Neural cell (in vitro differentiated cells): ENCODE results near the gene CCDC12. TPM values are rescaled to one million over a fixed set of nuclear protein-coding genes. Genes with fewer than 3 reads are reported as not detected.

Experiments used
- H2AFZ ChIP-seq: fragments of 200-600, 300-800 bp; sonication (generic), shearing (Covaris generic); 2 replicates; pipeline ENCODE4 v1.6.0; 2014; ENCODE audit warnings: low read depth, mild to moderate bottlenecking, antibody characterized with exemption, low read length, moderate library complexity
- H3F3A ChIP-seq: fragments of 200-600 bp; shearing (Covaris generic); 2 replicates; pipeline ENCODE4 v1.6.1; 2016; ENCODE audit warnings: mild to moderate bottlenecking, moderate library complexity, mixed read lengths, antibody characterized with exemption, low read length; ENCODE audit not compliant: insufficient read depth, poor library complexity, severe bottlenecking
- H3K27ac ChIP-seq: fragments of 200-600, 300-800 bp; sonication (generic), shearing (Covaris generic); 2 replicates; pipeline ENCODE4 v1.5.1; 2014; ENCODE audit warnings: mild to moderate bottlenecking, low read length, moderate library complexity
- H3K27me3 ChIP-seq: fragments of 300-800, 200-600 bp; sonication (generic), shearing (Covaris generic); 2 replicates; pipeline ENCODE4 v1.6.0; 2014; ENCODE audit warnings: mild to moderate bottlenecking, low read depth, low read length, moderate library complexity; ENCODE audit not compliant: insufficient read depth
- H3K36me3 ChIP-seq: fragments of 300-800, 200-600 bp; sonication (generic), shearing (Covaris generic); 2 replicates; pipeline ENCODE4 v1.5.1; 2014; ENCODE audit warnings: mild to moderate bottlenecking, antibody characterized with exemption, low read length, moderate library complexity; ENCODE audit not compliant: insufficient read depth
- H3K4me2 ChIP-seq: fragments of 300-800, 200-600 bp; sonication (generic), shearing (Covaris generic); 2 replicates; pipeline ENCODE4 v1.6.0; 2014; ENCODE audit warnings: mild to moderate bottlenecking, low read length
- H3K4me3 ChIP-seq: fragments of 300-800, 200-600 bp; sonication (generic), shearing (Covaris generic); 2 replicates; pipeline ENCODE4 v1.5.1; 2014; ENCODE audit warnings: mild to moderate bottlenecking, low read length, moderate library complexity
- H3K79me2 ChIP-seq: fragments of 200-600 bp; shearing (Covaris generic); replicated peaks from 2 replicates; pipeline ENCODE4 v1.6.0; 2014; ENCODE audit warnings: mild to moderate bottlenecking, low read length, moderate library complexity; ENCODE audit not compliant: insufficient read depth
- H3K9ac ChIP-seq: fragments of 300-800, 200-600 bp; sonication (generic), shearing (Covaris generic); 2 replicates; pipeline ENCODE4 v1.6.1; 2016; ENCODE audit warnings: mild to moderate bottlenecking, low read length, mixed read lengths
- H3K9me2 ChIP-seq: fragments of 200-600 bp; shearing (Covaris generic); 2 replicates; pipeline ENCODE4 v1.6.1; 2016; ENCODE audit warnings: mild to moderate bottlenecking, low read length, mixed read lengths; ENCODE audit not compliant: insufficient read depth
- H3K9me3 ChIP-seq: fragments of 200-600, 300-800 bp; sonication (generic), shearing (Covaris generic); 2 replicates; pipeline ENCODE4 v1.6.1; 2016; ENCODE audit warnings: mild to moderate bottlenecking, mixed run types, low read length, moderate library complexity, mixed read lengths
- H4K20me1 ChIP-seq: fragments of 200-600 bp; shearing (Covaris generic); 2 replicates; pipeline ENCODE4 v1.6.1; 2016; ENCODE audit warnings: mild to moderate bottlenecking, mixed run types; ENCODE audit not compliant: insufficient read depth
- EP300 ChIP-seq: fragments of 450-650 bp; conservative IDR thresholded peaks from 2 replicates; pipeline ENCODE4 v1.6.1; 2014; ENCODE audit warnings: antibody characterized with exemption, mild to moderate bottlenecking, moderate library complexity; ENCODE audit not compliant: poor library complexity, severe bottlenecking
- EZH2 ChIP-seq: fragments of 200-600, 300-800 bp; shearing (Covaris generic), sonication (generic); IDR thresholded peaks from 2 replicates; pipeline ENCODE4 v1.6.1; 2014; ENCODE audit warnings: antibody characterized with exemption, low read length, borderline replicate concordance, mild to moderate bottlenecking; ENCODE audit not compliant: insufficient read depth, poor library complexity, severe bottlenecking
- MXI1 ChIP-seq: fragments of 450-650 bp; conservative IDR thresholded peaks from 2 replicates; pipeline ENCODE4 v1.6.1; 2014; ENCODE audit warnings: antibody characterized with exemption, mild to moderate bottlenecking; ENCODE audit not compliant: poor library complexity, severe bottlenecking
- POLR2AphosphoS5 ChIP-seq: IDR thresholded peaks from 2 replicates; pipeline ENCODE4 v1.6.1; 2012
- RAD21 ChIP-seq: fragments of 450-650 bp; conservative IDR thresholded peaks from 2 replicates; pipeline ENCODE4 v1.6.1; 2014; ENCODE audit warnings: antibody characterized with exemption, mild to moderate bottlenecking, moderate library complexity
- SMC3 ChIP-seq: fragments of 450-650 bp; conservative IDR thresholded peaks from 2 replicates; pipeline ENCODE4 v1.6.1; 2014; ENCODE audit warnings: antibody characterized with exemption, mild to moderate bottlenecking, moderate library complexity; ENCODE audit not compliant: poor library complexity
- TAF1 ChIP-seq: IDR thresholded peaks from 2 replicates; pipeline ENCODE4 v1.6.1; 2012; ENCODE audit warnings: low read depth
- polyA plus RNA-seq: library from polyadenylated mRNA; depleted of rRNA; stranded (reverse); fragments of >200 nt; gene quantifications from 2 replicates; pipeline ENCODE4 v1.2.3, GENCODE V29; 2014
- TF ChIP-seq, protein P1 (sequence below): fragments of 450-650 bp; IDR thresholded peaks from 2 replicates; pipeline ENCODE4 v1.5.1; 2014; ENCODE audit warnings: antibody characterized with exemption, mild to moderate bottlenecking, moderate library complexity; ENCODE audit not compliant: poor library complexity, severe bottlenecking
- TF ChIP-seq, protein P2 (sequence below): IDR thresholded peaks from 2 replicates; pipeline ENCODE4 v1.6.1; 2012; ENCODE audit warnings: borderline replicate concordance

Gene CCDC12
- polyA plus RNA-seq, 1 donor from 2014 or later: 46.4 TPM

DNA sequence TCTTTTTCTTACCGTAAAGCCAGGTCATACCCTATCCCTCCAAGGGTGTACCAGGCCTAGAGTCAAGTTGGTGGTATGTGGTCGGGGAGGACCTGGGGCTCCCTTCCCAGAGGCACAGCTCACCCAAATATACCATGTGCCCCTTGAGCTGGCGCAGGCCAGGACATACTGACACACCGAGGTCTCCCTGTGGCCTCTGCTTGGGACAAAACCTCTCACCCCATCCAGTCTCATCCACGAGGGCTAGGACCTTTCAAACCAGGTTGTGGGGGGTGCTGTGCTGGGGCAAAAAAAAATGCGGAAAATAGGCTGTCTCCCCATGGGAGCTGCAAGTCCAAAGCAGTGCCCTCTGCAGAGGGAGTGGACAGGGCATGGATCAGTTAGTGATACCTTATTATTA lies 76.2 kb downstream of the CCDC12 start:
- Histone ChIP-seq H3K36me3 (no peaks in the 10 kb centered on the region), H3K9me2 (no peaks in the 10 kb centered on the region), H3K79me2 (no peaks in the 10 kb centered on the region), H3K9me3 (no peaks in the 10 kb centered on the region), H3K4me3 (no peak overlapping the region), H3K4me2 (no peak overlapping the region), H3F3A (no peaks in the 10 kb centered on the region), H3K27ac (no peak overlapping the region), H3K9ac (no peak overlapping the region), H3K27me3 (peaks cover 5% of the 10 kb centered on the region), H2AFZ (no peak overlapping the region), H4K20me1 (no peaks in the 10 kb centered on the region)
- TF ChIP-seq EP300 (no peak), EZH2 (no peak), SMC3 (no peak), POLR2AphosphoS5 (no peak), MXI1 (no peak), RAD21 (no peak), TAF1 (no peak)
- TF ChIP-seq, protein P1, sequence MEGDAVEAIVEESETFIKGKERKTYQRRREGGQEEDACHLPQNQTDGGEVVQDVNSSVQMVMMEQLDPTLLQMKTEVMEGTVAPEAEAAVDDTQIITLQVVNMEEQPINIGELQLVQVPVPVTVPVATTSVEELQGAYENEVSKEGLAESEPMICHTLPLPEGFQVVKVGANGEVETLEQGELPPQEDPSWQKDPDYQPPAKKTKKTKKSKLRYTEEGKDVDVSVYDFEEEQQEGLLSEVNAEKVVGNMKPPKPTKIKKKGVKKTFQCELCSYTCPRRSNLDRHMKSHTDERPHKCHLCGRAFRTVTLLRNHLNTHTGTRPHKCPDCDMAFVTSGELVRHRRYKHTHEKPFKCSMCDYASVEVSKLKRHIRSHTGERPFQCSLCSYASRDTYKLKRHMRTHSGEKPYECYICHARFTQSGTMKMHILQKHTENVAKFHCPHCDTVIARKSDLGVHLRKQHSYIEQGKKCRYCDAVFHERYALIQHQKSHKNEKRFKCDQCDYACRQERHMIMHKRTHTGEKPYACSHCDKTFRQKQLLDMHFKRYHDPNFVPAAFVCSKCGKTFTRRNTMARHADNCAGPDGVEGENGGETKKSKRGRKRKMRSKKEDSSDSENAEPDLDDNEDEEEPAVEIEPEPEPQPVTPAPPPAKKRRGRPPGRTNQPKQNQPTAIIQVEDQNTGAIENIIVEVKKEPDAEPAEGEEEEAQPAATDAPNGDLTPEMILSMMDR: no peak
- TF ChIP-seq, protein P2, sequence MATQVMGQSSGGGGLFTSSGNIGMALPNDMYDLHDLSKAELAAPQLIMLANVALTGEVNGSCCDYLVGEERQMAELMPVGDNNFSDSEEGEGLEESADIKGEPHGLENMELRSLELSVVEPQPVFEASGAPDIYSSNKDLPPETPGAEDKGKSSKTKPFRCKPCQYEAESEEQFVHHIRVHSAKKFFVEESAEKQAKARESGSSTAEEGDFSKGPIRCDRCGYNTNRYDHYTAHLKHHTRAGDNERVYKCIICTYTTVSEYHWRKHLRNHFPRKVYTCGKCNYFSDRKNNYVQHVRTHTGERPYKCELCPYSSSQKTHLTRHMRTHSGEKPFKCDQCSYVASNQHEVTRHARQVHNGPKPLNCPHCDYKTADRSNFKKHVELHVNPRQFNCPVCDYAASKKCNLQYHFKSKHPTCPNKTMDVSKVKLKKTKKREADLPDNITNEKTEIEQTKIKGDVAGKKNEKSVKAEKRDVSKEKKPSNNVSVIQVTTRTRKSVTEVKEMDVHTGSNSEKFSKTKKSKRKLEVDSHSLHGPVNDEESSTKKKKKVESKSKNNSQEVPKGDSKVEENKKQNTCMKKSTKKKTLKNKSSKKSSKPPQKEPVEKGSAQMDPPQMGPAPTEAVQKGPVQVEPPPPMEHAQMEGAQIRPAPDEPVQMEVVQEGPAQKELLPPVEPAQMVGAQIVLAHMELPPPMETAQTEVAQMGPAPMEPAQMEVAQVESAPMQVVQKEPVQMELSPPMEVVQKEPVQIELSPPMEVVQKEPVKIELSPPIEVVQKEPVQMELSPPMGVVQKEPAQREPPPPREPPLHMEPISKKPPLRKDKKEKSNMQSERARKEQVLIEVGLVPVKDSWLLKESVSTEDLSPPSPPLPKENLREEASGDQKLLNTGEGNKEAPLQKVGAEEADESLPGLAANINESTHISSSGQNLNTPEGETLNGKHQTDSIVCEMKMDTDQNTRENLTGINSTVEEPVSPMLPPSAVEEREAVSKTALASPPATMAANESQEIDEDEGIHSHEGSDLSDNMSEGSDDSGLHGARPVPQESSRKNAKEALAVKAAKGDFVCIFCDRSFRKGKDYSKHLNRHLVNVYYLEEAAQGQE: no peak

DNA sequence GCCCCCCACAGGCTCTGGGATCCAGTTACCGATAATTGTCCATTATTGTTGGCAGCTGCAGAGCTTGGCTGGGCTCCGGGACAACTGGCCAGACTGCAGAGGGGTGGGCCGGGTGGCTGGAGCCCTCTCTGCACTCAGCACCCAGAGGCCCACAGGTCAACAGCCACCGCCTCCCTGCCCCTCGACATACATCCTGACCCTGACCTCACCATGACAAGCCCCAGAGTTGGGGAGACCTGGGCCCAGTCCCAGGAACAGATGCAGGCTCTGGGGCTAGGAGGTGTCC lies 76.6 kb downstream of the CCDC12 start:
- H3K9me3 ChIP-seq: no peaks in the 10 kb centered on the region
- no peak overlapping the region for H3K9ac ChIP-seq
- no peaks in the 10 kb centered on the region for H3K9me2 ChIP-seq
- no peak overlapping the region for H3K27ac ChIP-seq
- no peaks in the 10 kb centered on the region for H4K20me1 ChIP-seq
- no peak overlapping the region for H3K4me2 ChIP-seq
- H3K36me3 ChIP-seq: no peaks in the 10 kb centered on the region
- no peaks in the 10 kb centered on the region for H3K79me2 ChIP-seq
- no peak overlapping the region for H3K4me3 ChIP-seq
- TF ChIP-seq EZH2: no peak
- no peak for TF ChIP-seq TAF1
- TF ChIP-seq MXI1: no peak
- TF ChIP-seq RAD21: no peak
- H3F3A ChIP-seq: no peaks in the 10 kb centered on the region
- H2AFZ ChIP-seq: no peak overlapping the region
- peaks cover 5% of the 10 kb centered on the region for H3K27me3 ChIP-seq
